Calu3 (cell line): ENCODE data around the gene NUP62. TPM values are rescaled to one million over a fixed set of nuclear protein-coding genes. Genes with fewer than 3 reads are reported as not detected.

Experiments
- BruUV-seq: library from RNA; stranded (reverse); fragments of 400-500 nt; replicated peaks from 2 replicates; lab custom pipeline; 2021; lab: Mats Ljungman, UMichigan
- CTCF ChIA-PET: fragments of 300-600 bp; sonication (Branson Sonifier 250); formaldehyde crosslinking; loops from one replicate; lab custom pipeline; 2022; ENCODE audit warnings: antibody characterized with exemption; lab: Charles Lee
- DNase-seq: peaks from one replicate; pipeline ENCODE4 v3.0.0; 2022
- H3K27ac Mint-ChIP-seq: one replicate; pipeline ENCODE4 v1.8.0; 2022; ENCODE audit warnings: mixed read lengths; ENCODE audit not compliant: unreplicated experiment
- H3K27me3 Mint-ChIP-seq: one replicate; pipeline ENCODE4 v1.8.0; 2022; ENCODE audit warnings: mixed read lengths; ENCODE audit not compliant: unreplicated experiment
- H3K36me3 Mint-ChIP-seq: one replicate; pipeline ENCODE4 v1.8.0; 2022; ENCODE audit warnings: mild to moderate bottlenecking, moderate library complexity, mixed read lengths; ENCODE audit not compliant: insufficient read depth, unreplicated experiment
- H3K4me1 Mint-ChIP-seq: one replicate; pipeline ENCODE4 v1.8.0; 2022; ENCODE audit warnings: mild to moderate bottlenecking, low read depth, mixed read lengths; ENCODE audit not compliant: unreplicated experiment
- H3K4me3 Mint-ChIP-seq: one replicate; pipeline ENCODE4 v1.8.0; 2022; ENCODE audit warnings: mild to moderate bottlenecking, low read depth, moderate library complexity, mixed read lengths; ENCODE audit not compliant: unreplicated experiment
- H3K9me3 Mint-ChIP-seq: one replicate; pipeline ENCODE4 v1.8.0; 2022; ENCODE audit warnings: low read depth, mixed read lengths; ENCODE audit not compliant: unreplicated experiment
- intact Hi-C: fragments of 100-400 bp; cut with micrococcal nuclease; formaldehyde crosslinking; loops from one replicate; pipeline ENCODE4 v1.10.0; 2022; ENCODE audit not compliant: unreplicated experiment
- total RNA-seq: library from RNA; stranded (reverse); gene quantifications from 2 replicates; pipeline ENCODE4 v1.2.3, GENCODE V29; 2022
- TF ChIP-seq, protein P1 (sequence below): fragments of 200-600 bp; IDR thresholded peaks from one replicate; pipeline ENCODE4 v1.8.0; 2022; ENCODE audit warnings: antibody characterized with exemption; ENCODE audit not compliant: unreplicated experiment

Gene NUP62
- total RNA-seq, 1 experiment from 2014 or later, result 124 TPM

DNA sequence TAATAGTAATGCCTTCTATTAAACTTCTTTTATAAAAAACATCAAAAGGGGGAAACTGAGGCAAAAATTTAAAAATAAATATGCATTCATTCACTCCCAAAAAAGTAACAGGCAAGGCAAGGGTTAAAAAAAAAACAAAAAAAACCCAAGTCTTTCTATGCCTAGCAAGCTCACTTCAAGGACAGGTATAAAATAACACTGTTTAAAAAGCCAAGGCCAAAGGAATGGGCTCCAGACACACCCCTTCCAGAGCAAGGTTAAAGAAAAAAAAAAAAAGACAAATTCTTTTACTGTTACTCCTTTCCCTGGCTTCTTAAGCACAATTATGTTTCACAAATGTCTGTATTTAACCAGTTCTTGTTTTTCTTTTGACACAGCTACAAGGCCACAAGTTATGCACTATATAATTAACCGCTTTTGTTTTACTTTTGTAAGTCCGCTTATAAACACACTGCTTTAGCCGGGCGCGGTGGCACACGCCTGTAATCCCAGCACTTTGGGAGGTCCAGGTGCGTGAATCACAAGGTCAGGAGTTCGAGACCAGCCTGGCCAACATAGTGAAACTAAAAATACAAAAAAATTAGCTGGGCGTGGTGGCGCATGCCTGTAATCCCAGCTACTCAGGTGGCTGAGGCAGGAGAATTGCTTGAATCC lies 28.1 kb upstream of the NUP62 start:
- Mint-ChIP-seq H3K9me3 (no peaks in the 10 kb centered on the region), H3K27ac (no peak overlapping the region), H3K36me3 (no peaks in the 10 kb centered on the region), H3K4me3 (no peak overlapping the region), H3K27me3 (peaks cover 51% of the 10 kb centered on the region), H3K4me1 (peaks cover 14% of the 10 kb centered on the region)
- TF ChIP-seq, protein P1, sequence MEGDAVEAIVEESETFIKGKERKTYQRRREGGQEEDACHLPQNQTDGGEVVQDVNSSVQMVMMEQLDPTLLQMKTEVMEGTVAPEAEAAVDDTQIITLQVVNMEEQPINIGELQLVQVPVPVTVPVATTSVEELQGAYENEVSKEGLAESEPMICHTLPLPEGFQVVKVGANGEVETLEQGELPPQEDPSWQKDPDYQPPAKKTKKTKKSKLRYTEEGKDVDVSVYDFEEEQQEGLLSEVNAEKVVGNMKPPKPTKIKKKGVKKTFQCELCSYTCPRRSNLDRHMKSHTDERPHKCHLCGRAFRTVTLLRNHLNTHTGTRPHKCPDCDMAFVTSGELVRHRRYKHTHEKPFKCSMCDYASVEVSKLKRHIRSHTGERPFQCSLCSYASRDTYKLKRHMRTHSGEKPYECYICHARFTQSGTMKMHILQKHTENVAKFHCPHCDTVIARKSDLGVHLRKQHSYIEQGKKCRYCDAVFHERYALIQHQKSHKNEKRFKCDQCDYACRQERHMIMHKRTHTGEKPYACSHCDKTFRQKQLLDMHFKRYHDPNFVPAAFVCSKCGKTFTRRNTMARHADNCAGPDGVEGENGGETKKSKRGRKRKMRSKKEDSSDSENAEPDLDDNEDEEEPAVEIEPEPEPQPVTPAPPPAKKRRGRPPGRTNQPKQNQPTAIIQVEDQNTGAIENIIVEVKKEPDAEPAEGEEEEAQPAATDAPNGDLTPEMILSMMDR, result no peak
- no TSS peak for BruUV-seq
- intact Hi-C loops, result no loop called here
- CTCF ChIA-PET, result no interaction called here
- no peak for DNase-seq

DNA sequence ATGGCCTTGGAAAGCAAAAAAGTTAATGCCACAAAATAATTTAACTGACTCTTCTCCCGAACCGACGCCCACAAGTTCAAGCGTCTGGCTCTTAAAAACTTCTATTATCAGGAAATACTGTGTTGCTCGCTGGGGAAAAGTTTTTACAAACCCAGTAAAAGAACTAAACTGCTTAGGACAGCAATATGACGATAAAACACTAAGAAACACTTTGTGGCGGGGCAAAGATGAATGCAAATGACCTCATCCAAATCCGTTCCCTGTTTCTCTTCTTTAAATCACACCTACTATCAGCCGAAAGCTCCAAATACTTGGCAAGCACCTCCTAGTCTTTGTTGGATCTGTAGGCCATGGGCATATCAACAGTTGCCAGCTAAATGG lies 26.8 kb upstream of the NUP62 start:
- no peak for DNase-seq
- BruUV-seq, result no TSS peak
- Mint-ChIP-seq H3K4me3 (no peak overlapping the region), H3K27me3 (peaks cover 51% of the 10 kb centered on the region), H3K27ac (no peak overlapping the region), H3K4me1 (peaks cover 14% of the 10 kb centered on the region), H3K9me3 (no peaks in the 10 kb centered on the region), H3K36me3 (no peaks in the 10 kb centered on the region)
- intact Hi-C loops, result no loop called here
- CTCF ChIA-PET, result no interaction called here
- TF ChIP-seq, protein P1, result no peak

DNA sequence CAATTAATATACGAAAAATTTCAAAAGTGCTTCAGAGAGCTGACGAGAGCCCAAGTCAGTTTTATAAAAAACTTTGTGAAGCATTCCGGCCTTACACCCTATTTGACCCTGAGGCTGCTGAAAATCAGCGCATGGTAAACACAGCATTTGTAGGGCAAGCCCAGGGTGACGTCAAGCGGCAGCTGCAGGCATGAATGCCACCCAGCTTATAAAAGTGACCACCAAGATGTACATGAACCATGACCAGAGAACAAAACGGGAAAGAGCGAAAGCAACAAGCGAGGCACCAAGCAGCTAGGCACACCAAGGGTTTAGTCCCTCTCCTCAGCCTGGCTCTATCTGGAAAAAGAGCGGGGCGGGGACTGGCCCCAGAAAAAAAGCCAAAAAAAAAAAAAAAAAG lies 25.6 kb upstream of the NUP62 start:
- H3K4me1 Mint-ChIP-seq, result peaks cover 14% of the 10 kb centered on the region
- CTCF ChIA-PET, result interaction anchor here (0.7 to 0.8 kb wide), 2 partner anchors 12 to 374 kb away, joined by 3 to 7 read pairs; partner anchors contain the start of gene KCNC3
- TF ChIP-seq, protein P1, result no peak
- H3K9me3 Mint-ChIP-seq, result no peaks in the 10 kb centered on the region
- no peak for DNase-seq
- no TSS peak for BruUV-seq
- no peak overlapping the region for H3K4me3 Mint-ChIP-seq
- no peak overlapping the region for H3K27ac Mint-ChIP-seq
- H3K36me3 Mint-ChIP-seq, result peaks cover 1% of the 10 kb centered on the region
- intact Hi-C loops, result no loop called here
- peaks cover 44% of the 10 kb centered on the region for H3K27me3 Mint-ChIP-seq

DNA sequence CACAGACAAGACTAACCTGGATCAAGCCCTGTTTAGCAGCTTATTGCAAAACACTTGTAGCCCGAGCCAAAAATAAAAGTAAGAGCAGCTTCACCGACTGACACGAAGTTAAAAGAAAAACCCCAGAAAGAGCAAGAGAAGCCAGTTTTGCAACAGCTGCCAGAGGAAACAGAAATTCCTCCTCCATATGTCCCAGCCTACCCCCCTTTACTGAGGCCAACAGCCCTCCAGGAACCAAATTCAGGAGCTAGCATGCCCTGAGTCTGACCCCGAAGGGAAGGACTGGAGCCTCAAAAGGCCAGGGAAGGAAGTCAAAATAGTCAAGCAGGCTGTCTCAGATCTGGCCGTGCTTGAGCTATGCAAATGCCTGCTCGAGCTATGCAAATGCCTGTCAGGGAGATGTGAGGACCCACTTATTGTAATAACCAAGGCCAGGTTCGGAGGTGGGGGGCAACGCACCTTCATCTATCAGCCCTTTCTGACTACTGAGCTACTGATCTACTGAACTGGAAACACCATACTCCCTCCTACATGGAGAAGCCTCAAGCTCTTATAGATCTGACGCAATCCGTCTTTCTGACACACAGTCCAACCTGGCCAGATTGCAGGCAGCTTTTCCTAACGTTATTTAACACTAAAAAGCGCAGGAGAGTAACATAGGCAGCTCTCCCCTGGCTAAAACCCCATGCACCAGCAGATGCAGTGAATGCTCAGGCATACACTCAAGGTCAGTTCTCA lies 25.0 kb upstream of the NUP62 start:
- no peaks in the 10 kb centered on the region for H3K9me3 Mint-ChIP-seq
- H3K27ac Mint-ChIP-seq, result no peak overlapping the region
- peaks cover 14% of the 10 kb centered on the region for H3K4me1 Mint-ChIP-seq
- intact Hi-C loops, result no loop called here
- H3K4me3 Mint-ChIP-seq, result no peak overlapping the region
- H3K27me3 Mint-ChIP-seq, result peaks cover 50% of the 10 kb centered on the region
- CTCF ChIA-PET, result interaction anchor here (0.7 to 0.9 kb wide), 4 partner anchors 11 to 375 kb away, joined by 3 to 7 read pairs (median 3); partner anchors contain the start of genes KCNC3 and NUP62
- TF ChIP-seq, protein P1, result no peak
- DNase-seq, result peak; percentile 25
- peaks cover 4% of the 10 kb centered on the region for H3K36me3 Mint-ChIP-seq
- no TSS peak for BruUV-seq
